GM18526 (cell line): Measurements from ENCODE around the gene NCOA7.

ENCODE experiments used
- POLR2A ChIP-seq: IDR thresholded peaks from 3 replicates; pipeline ENCODE4 v1.6.1; 2011; ENCODE audit not compliant: insufficient read length; ENCODE audit errors: extremely low read depth

NCOA7 gene

DNA sequence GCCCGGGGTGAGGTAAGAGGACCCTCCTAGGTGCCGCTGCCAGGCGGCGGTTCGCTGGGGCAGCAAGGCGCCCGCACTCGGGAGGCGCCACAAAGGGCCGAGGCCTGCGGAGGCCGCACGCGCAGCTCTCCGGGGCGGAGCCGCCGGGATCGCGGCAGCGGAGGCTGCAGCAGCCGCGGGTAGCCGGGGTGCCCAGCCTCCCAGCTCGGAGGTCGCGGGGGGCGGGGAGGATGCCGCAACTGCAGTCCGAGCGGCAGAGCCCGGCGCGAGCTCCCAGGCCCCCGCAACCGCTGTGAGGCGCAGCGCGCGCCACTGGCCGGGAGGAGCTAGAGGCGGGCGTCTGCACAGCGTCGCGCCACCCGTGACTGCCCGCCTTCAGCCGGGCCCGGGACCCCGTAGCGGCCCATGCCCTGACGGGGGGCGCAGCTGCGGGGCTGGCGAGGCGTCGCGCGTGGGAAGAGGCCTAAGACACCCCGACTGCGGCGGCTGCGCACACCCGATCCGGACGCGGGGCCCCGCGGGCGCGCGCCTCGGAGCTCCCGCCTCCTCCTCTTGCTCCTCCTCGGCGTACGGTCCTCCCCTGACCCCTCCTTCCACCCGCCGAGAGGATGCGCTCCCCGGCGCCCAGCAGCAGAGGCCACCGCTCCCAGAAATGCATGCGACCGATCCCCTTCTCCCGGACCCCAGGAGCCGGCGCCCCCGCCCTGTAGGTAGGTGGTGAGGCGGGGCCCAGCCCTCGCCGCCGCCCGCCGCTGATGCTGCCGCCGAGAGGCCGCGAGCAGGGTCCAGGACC is at the start of gene NCOA7:
Gene NCOA7 (plus strand): TSS at position 603 of the 793 bp plus-strand sequence. CDS start 24,395 bp downstream, outside the sequence.
- peak; percentile 50 for TF ChIP-seq POLR2A

DNA sequence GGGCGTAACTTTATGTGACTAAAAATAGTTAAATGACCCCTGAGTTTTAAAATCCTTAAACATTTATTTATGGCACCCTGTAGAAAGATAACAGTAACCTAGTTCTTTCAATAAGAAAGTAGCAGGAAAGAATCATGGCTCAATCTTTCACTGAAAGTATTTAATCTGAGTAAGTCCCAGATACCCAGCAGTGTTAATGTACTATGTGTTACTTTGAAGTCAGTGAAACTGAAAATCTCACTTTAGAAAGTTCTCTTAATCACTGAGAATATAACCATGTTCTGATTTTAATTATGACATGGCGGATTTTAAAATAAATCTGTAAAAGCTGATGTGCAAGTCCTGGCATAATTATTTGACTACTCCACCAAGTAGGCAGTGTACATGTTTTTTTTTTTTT is 49.4 kb upstream of the NCOA7 start:
- TF ChIP-seq POLR2A: no peak

DNA sequence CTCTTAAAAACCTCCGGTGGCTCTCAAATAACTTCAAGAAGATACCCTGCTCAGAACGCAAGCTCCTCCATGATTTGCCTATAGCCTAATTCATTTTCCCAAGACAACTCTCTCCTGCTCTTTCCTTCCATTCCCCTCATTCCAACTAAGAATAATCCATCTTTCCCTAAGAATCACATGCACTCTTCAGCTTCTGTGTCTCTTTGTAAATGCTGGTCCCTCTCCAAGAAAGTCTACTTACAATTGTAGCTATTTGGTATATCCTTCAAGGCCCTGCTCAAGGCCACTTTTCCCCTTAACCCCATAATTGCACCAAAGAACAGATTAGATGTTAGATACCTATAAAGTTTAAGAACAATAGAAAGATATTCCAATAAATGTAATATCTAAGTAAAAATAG is 48.7 kb upstream of the NCOA7 start:
- TF ChIP-seq POLR2A: no peak

DNA sequence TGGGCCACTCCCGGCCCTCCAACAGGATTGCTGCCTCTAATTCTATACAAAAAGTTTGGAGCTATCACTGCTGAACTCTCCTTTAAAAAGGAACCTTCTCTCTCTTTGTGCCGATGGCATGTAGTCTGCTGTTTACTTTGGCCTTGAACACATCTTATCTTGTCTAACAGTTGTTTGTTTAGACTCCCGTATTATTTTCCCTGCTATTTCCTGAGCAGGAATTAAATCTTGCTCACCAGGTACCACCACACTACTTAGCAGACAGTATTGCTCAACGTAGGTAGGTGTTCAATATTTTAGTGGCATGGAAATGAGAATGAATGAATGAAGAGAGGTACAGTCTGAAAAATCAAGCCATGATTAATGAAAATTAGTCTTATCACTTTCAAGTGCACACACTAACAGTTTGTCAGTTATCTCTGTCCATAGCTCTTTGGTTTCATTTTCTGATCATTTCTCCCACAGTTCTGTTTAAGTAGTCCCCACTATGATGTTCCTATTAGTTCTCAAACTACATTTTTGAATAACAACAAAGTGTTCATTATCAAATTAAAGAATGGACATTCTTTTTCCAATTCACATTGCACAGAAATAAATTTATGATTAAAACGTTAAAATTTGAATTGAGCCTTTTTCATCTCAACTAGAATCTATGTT is 48.2 kb upstream of the NCOA7 start:
- no peak for TF ChIP-seq POLR2A

GRCh38 chr6:125743604-125744003 is 47.2 kb upstream of the NCOA7 start:
- no peak for TF ChIP-seq POLR2A

- TF ChIP-seq POLR2A: no peak
Observed at GRCh38 chr6:125745281-125746018, 45.3 kb upstream of the NCOA7 start.

DNA sequence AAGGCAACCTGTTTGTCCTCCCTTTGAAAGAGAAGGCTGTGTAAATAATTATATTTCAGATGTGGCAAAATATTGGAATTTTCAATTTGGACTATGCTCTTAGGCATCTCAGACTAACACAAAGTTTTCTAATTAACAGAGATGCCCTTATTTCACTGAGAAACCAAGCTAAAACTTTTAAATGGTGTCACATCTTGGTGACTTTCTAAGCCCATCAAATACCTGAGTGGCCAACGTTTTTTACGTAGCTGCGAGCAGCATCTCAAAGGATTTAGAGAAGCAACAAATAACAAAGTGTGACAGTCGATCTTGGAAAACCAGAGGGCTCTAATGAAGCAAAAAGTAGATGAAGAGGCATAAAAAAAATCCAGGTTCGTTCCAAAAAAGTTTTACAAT is 44.7 kb upstream of the NCOA7 start:
- no peak for TF ChIP-seq POLR2A

GRCh38 chr6:125746731-125747588 is 43.8 kb upstream of the NCOA7 start:
- no peak for TF ChIP-seq POLR2A

DNA sequence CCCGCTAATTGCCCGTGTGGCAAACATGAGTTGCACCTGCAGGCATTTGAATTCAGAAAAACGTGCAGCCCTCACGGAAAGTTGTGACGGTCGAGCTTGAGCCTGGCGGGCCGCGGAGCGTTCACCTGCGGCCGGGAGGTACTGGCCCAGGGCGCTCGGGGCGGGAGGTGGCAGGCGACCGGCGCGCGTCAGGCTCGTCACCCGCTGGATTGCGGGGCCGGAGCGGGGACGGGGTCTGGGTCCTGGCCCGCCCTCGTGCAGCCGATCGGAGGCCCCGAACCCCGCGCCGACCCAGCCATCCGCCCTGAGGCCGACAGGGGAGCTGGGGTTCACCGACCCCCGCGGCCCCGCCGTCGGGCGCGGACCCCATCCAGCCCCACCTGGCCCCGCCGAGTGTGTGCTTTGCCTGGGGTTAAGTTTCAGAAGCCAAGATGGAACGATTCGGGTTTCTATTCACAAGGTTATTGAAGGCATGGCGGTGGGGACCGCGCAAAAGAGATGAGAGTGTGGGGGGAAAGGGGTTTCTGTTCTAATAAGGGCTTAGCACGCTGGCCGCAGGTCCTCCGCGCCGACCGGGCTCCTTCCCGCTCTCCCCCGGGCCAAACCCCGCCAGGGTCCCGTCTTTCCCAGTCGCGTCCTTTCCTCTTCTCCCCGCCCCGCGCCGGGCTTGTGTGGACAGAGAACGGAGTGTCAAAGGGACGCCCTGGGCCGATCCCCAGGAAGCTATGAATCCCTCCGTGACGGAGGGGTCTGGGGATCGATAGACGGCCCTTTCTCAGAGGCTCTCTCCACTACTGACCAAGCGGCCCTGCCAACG is 43.0 kb upstream of the NCOA7 start:
- no peak for TF ChIP-seq POLR2A

DNA sequence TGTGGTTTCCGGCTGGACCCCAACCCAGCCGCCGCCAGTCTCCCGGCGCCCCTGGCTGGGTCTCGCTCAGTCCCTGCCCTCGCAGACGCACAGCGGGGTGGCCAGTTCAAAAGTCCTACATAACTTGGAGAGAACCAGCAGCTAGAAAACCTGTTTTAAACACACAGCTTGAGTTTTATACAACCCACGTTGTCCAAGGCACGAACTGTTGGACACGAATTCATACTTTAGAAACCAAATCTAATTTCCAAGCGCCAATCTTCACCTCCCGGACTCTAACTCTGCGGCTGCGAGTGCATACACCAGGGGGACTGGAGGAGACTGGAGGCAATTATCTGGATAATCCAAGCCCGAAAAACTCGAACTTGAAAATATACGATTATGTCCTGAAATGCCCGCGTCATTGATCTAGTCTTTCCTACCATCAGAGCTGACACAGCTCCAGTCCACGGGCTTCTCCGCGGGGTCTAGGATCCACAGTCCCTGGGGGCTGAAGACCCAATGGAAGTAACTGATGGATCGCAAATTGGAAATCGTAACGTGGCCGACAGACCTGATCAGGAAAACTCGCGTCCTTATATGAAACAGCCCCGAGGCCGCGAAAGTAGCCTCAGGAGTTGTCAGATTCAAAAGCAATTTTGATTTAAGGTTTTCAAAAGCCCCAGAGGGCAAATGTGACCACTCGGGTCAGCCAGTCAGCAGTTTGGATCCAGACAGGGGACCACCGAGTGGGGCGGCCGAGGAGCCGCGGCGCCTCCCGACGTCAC is 42.2 kb upstream of the NCOA7 start:
- no peak for TF ChIP-seq POLR2A

DNA sequence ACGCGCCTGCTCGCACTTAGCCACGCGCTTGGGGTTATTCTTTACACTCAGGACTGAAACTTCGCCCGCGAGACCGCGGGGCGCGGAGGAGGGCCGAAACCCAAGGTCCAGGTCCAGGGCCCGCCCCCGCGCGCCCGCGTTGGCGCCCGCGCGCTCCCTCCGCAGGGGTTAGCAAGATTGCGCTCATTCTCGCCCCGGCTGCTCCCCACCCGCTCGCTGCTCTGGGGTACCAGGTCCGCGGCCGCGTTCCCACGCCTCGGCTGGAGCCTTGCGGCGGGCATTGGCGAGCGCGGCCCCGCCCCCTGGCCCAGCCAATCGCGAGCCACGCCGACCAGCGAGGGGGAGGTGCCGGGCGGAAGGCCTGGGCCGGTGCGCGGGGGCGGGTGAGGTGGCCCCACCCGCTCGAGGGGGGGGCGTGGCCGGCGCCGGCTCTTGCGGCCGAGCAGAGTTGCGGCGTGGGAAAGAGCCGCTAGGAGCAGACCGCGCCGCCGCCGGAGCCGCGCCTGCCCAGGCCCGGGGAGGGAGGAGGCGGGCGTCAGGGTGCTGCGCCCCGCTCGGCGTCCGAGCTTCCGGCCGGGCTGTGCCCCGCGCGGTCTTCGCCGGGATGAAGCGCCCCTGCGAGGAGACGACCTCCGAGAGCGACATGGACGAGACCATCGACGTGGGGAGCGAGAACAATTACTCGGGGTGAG is 41.4 kb upstream of the NCOA7 start, which contains the start of gene HEY2:
Gene HEY2 (plus strand): TSS at position 460 of the 692 bp plus-strand sequence. CDS start 145 bp downstream, at position 605.
- no peak for TF ChIP-seq POLR2A

- no peak for TF ChIP-seq POLR2A
Observed at GRCh38 chr6:125749865-125750691, 40.7 kb upstream of the NCOA7 start.
